ENCODE measurements around the gene TRIM58. TPM values are rescaled to one million over a fixed set of nuclear protein-coding genes. Genes with fewer than 3 reads are reported as not detected.

Gene TRIM58
- total RNA-seq, 1 experiment from 2014 or later = 1.7 TPM

GRCh38 chr1:247864644-247865043 is 7.7 kb downstream of the TRIM58 start:
- Histone ChIP-seq H3K27ac (ENCODE audit: insufficient read length, low read depth, low read length) (no peak overlapping the region), H3K27me3 (ENCODE audit: insufficient read depth, low read length) (no peaks in the 10 kb centered on the region), H2BK20ac (ENCODE audit: low read depth, low read length, poor library complexity, severe bottlenecking) (no peak overlapping the region), H3K9ac (ENCODE audit: extremely low read depth, insufficient read length, low read length) (no peak overlapping the region), H3K4ac (ENCODE audit: low read depth, low read length) (no peak overlapping the region), H2AK5ac (ENCODE audit: insufficient read length, low read length) (no peak overlapping the region), H3K18ac (ENCODE audit: insufficient read length, low read depth, low read length) (no peak overlapping the region), H3K4me1 (ENCODE audit: insufficient read depth, low read length) (no peaks in the 10 kb centered on the region), H3K23me2 (ENCODE audit: insufficient read length, low read depth, low read length, poor library complexity, severe bottlenecking) (no peaks in the 10 kb centered on the region), H3K79me1 (ENCODE audit: insufficient read depth, low read depth, low read length, poor library complexity, severe bottlenecking) (no peaks in the 10 kb centered on the region), H2AFZ (ENCODE audit: low read length) (no peak overlapping the region), H4K5ac (ENCODE audit: insufficient read length, low read depth, low read length) (no peak overlapping the region), H3K23ac (ENCODE audit: insufficient read length, low read depth, low read length) (no peak overlapping the region), H3K4me2 (ENCODE audit: insufficient read depth, insufficient read length, low read length) (no peak overlapping the region), H3K56ac (ENCODE audit: insufficient read length, low read depth, low read length) (no peak overlapping the region), H3T11ph (ENCODE audit: low read length) (no peak overlapping the region), H3K14ac (ENCODE audit: insufficient read depth, low read length) (no peak overlapping the region; the same call in 1 of the 2 replicates), H2BK120ac (ENCODE audit: low read depth, low read length, poor library complexity, severe bottlenecking) (no peak overlapping the region), H2BK15ac (ENCODE audit: low read depth, low read length) (no peak overlapping the region), H3K79me2 (ENCODE audit: insufficient read depth, low read length) (no peaks in the 10 kb centered on the region), H4K20me1 (ENCODE audit: control insufficient read depth, insufficient read depth, insufficient read length) (no peaks in the 10 kb centered on the region), H3K9me3 (ENCODE audit: control insufficient read depth, low read depth, low read length) (peaks cover 22% of the 10 kb centered on the region), H4K91ac (ENCODE audit: insufficient read length, low read depth, low read length) (no peak overlapping the region), H2BK5ac (ENCODE audit: insufficient read length, low read length) (no peak overlapping the region), H4K8ac (replicated peaks; ENCODE audit: insufficient read length, low read depth, low read length) (no peak overlapping the region), H2BK12ac (ENCODE audit: insufficient read length, low read depth, low read length) (no peak overlapping the region)
- H3K36me3 Mint-ChIP-seq (ENCODE audit: insufficient read depth in 1 of 3, low read depth in 3 of 3) = peaks cover 0 to 22% (median 5%) of the 10 kb centered on the region in 3 experiments; a peak in 4 of 7 replicates
- H3K9me3 Mint-ChIP-seq = peaks cover 53 to 54% of the 10 kb centered on the region in 2 experiments
- DNase-seq = no peak
- TF ChIP-seq CTCF (conservative IDR thresholded peaks at IDR 0.05) = no peak
- H3K27ac Mint-ChIP-seq = no peak overlapping the region
- no peak overlapping the region for H3K4me3 Mint-ChIP-seq
- H3K4me1 Mint-ChIP-seq = no peaks in the 10 kb centered on the region
- WGBS (ENCODE audit: extremely low coverage, insufficient read length, low lambda C conversion rate) = no CpG with 5 or more reads among the region's 17 CpGs
- no peaks in the 10 kb centered on the region; the same call in 1 of the 2 replicates for H3K27me3 Mint-ChIP-seq (ENCODE audit: low read depth)

Measured in H9 (cell line).